ENCODE results near the gene LZIC. TPM values are rescaled to one million over a fixed set of nuclear protein-coding genes. Genes with fewer than 3 reads are reported as not detected.
A peak's percentile ranks its signal among the peaks of the same experiment; 100 is the strongest.

LZIC gene
- total and polyA plus RNA-seq, 9 of the 15 experiments (the other 6 are each of a cell fraction or from before 2014, with no cell fraction given) = 32.9 to 109 (median 61.7) TPM

DNA sequence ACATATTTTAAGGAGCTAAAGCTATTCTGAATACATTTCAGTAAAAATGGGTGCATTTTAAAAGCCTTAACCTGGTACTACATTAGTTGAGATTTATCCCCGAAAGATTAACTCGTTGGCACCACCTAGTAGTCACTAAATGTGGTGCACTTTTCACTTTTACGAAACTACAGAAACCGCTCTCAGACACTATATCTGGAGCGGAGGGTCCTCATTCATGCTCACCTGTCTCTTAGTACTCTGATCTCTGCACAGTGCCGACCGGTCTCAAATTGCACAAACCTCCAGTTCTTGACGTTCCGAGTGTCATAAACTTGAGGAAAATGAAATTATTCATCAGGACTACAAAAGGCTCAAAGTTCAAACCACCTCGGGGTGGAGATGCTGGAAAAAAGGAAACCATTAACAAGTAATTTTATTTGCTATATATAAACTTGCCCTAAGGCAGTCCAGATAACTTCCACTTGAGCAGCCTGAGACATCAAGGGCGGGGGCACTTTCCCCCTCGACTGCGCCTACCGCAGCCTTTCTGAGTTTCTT, 722 bp downstream of the LZIC start (continued):
- TF ChIP-seq, protein P1, sequence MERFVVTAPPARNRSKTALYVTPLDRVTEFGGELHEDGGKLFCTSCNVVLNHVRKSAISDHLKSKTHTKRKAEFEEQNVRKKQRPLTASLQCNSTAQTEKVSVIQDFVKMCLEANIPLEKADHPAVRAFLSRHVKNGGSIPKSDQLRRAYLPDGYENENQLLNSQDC (CRISPR knock-in tag; IDR thresholded peaks at IDR 0.05) = 0 out of 2 replicates have a peak, but pooled peaks have one; percentile 59
- TF ChIP-seq, protein P2, sequence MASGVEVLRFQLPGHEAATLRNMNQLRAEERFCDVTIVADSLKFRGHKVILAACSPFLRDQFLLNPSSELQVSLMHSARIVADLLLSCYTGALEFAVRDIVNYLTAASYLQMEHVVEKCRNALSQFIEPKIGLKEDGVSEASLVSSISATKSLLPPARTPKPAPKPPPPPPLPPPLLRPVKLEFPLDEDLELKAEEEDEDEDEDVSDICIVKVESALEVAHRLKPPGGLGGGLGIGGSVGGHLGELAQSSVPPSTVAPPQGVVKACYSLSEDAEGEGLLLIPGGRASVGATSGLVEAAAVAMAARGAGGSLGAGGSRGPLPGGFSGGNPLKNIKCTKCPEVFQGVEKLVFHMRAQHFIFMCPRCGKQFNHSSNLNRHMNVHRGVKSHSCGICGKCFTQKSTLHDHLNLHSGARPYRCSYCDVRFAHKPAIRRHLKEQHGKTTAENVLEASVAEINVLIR (CRISPR knock-in tag; IDR thresholded peaks at IDR 0.05) = no peak
- TF ChIP-seq TAF7 (tag; IDR thresholded peaks at IDR 0.05) (no peak), HNRNPLL (IDR thresholded peaks at IDR 0.05; ENCODE audit: low read depth, low read length, poor library complexity, severe bottlenecking) (no peak), RBM34 (IDR thresholded peaks at IDR 0.05; ENCODE audit: borderline replicate concordance, insufficient read depth, low read length) (no peak), ZC3H11A (IDR thresholded peaks at IDR 0.05; ENCODE audit: low read depth, low read length) (no peak), GABPB1 (CRISPR knock-in tag; IDR thresholded peaks at IDR 0.05) (no peak), PCBP1 (IDR thresholded peaks at IDR 0.05; ENCODE audit: low read depth, low read length, poor library complexity, severe bottlenecking) (no peak), HDAC8 (tag; IDR thresholded peaks at IDR 0.05) (no peak), TEAD4 (IDR thresholded peaks at IDR 0.05; ENCODE audit: low read length) (no peak), TEAD4 (CRISPR knock-in tag; IDR thresholded peaks at IDR 0.05; ENCODE audit: borderline replicate concordance) (no peak), BRD4 (IDR thresholded peaks at IDR 0.05) (0 out of 2 replicates have a peak, but pooled peaks have one; percentile 1), KAT8 (IDR thresholded peaks at IDR 0.05; ENCODE audit: low read depth) (no peak)
- TF ChIP-seq, protein P3, sequence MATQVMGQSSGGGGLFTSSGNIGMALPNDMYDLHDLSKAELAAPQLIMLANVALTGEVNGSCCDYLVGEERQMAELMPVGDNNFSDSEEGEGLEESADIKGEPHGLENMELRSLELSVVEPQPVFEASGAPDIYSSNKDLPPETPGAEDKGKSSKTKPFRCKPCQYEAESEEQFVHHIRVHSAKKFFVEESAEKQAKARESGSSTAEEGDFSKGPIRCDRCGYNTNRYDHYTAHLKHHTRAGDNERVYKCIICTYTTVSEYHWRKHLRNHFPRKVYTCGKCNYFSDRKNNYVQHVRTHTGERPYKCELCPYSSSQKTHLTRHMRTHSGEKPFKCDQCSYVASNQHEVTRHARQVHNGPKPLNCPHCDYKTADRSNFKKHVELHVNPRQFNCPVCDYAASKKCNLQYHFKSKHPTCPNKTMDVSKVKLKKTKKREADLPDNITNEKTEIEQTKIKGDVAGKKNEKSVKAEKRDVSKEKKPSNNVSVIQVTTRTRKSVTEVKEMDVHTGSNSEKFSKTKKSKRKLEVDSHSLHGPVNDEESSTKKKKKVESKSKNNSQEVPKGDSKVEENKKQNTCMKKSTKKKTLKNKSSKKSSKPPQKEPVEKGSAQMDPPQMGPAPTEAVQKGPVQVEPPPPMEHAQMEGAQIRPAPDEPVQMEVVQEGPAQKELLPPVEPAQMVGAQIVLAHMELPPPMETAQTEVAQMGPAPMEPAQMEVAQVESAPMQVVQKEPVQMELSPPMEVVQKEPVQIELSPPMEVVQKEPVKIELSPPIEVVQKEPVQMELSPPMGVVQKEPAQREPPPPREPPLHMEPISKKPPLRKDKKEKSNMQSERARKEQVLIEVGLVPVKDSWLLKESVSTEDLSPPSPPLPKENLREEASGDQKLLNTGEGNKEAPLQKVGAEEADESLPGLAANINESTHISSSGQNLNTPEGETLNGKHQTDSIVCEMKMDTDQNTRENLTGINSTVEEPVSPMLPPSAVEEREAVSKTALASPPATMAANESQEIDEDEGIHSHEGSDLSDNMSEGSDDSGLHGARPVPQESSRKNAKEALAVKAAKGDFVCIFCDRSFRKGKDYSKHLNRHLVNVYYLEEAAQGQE (IDR thresholded peaks at IDR 0.05; ENCODE audit: borderline replicate concordance) = peak; percentile 78
- TF ChIP-seq, protein P3 (CRISPR knock-in tag; IDR thresholded peaks at IDR 0.05; ENCODE audit: low read depth) = no peak
- TF ChIP-seq, protein P4, sequence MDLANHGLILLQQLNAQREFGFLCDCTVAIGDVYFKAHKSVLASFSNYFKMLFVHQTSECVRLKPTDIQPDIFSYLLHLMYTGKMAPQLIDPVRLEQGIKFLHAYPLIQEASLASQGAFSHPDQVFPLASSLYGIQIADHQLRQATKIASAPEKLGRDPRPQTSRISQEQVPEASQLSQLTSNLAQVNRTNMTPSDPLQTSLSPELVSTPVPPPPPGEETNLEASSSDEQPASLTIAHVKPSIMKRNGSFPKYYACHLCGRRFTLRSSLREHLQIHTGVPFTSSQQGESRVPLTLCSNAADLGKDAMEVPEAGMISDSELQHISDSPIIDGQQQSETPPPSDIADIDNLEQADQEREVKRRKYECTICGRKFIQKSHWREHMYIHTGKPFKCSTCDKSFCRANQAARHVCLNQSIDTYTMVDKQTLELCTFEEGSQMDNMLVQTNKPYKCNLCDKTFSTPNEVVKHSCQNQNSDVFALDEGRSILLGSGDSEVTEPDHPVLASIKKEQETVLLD (IDR thresholded peaks at IDR 0.05) = no peak
- TF ChIP-seq, protein P5, sequence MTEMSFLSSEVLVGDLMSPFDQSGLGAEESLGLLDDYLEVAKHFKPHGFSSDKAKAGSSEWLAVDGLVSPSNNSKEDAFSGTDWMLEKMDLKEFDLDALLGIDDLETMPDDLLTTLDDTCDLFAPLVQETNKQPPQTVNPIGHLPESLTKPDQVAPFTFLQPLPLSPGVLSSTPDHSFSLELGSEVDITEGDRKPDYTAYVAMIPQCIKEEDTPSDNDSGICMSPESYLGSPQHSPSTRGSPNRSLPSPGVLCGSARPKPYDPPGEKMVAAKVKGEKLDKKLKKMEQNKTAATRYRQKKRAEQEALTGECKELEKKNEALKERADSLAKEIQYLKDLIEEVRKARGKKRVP (CRISPR knock-in tag; IDR thresholded peaks at IDR 0.05) = no peak

Measured in K562 (cell line).